IPS-18c (cell line): Measurements from ENCODE around the gene ATAD3B.
"Not testable (repeated sequence)": the region's sequence is repeated elsewhere in the genome, so short reads cannot be mapped to it uniquely, and the experiment has no call there.

Experiments used
- H3K4me3 ChIP-seq: 2 replicates; pipeline ENCODE4 v1.7.0; 2013; ENCODE audit warnings: low read depth, mild to moderate bottlenecking, low read length, moderate library complexity; ENCODE audit not compliant: insufficient read depth
- H3K9me3 ChIP-seq: one replicate; pipeline ENCODE4 v1.6.1; 2013; ENCODE audit warnings: mild to moderate bottlenecking, low read length, moderate library complexity; ENCODE audit not compliant: control insufficient read depth, insufficient read depth

ATAD3B gene, protein sequence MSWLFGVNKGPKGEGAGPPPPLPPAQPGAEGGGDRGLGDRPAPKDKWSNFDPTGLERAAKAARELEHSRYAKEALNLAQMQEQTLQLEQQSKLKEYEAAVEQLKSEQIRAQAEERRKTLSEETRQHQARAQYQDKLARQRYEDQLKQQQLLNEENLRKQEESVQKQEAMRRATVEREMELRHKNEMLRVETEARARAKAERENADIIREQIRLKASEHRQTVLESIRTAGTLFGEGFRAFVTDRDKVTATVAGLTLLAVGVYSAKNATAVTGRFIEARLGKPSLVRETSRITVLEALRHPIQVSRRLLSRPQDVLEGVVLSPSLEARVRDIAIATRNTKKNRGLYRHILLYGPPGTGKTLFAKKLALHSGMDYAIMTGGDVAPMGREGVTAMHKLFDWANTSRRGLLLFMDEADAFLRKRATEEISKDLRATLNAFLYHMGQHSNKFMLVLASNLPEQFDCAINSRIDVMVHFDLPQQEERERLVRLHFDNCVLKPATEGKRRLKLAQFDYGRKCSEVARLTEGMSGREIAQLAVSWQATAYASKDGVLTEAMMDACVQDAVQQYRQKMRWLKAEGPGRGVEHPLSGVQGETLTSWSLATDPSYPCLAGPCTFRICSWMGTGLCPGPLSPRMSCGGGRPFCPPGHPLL

DNA sequence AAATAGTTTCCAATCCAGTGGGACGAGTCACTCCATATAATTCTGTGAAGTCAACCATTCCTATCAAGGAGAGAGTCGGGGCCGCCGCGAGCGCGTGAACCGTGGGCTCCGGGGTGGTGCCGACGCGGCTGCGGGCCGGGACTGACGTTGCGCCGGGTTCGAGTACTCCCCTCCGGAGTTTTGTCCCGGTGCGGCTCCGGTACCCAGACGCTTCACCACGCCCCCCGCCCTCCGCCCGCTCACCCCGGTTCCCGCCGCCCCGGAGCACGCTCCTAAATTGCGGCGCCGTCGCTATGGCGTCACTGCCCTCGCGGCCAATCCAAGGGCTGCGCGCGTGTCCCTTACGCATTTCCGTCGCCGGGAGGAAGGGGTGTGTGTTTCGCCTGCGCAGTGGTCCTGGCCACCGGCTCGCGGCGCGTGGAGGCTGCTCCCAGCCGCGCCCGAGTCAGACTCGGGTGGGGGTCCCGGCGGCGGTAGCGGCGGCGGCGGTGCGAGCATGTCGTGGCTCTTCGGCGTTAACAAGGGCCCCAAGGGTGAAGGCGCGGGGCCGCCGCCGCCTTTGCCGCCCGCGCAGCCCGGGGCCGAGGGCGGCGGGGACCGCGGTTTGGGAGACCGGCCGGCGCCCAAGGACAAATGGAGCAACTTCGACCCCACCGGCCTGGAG is at the start of gene ATAD3B:
ATAD3B (plus strand) TSS at position 377 of the 664 bp plus-strand sequence; CDS start at position 497, 120 bp downstream.
- H3K9me3 ChIP-seq: no peaks in the 10 kb centered on the region
- peak within 1 kb of the TSS; percentile 56 for H3K4me3 ChIP-seq

- H3K4me3 ChIP-seq: no peak overlapping the region
- no peaks in the 10 kb centered on the region for H3K9me3 ChIP-seq
These were observed 49.6 kb upstream of the ATAD3B start for GRCh38 chr1:1421907-1422464.

DNA sequence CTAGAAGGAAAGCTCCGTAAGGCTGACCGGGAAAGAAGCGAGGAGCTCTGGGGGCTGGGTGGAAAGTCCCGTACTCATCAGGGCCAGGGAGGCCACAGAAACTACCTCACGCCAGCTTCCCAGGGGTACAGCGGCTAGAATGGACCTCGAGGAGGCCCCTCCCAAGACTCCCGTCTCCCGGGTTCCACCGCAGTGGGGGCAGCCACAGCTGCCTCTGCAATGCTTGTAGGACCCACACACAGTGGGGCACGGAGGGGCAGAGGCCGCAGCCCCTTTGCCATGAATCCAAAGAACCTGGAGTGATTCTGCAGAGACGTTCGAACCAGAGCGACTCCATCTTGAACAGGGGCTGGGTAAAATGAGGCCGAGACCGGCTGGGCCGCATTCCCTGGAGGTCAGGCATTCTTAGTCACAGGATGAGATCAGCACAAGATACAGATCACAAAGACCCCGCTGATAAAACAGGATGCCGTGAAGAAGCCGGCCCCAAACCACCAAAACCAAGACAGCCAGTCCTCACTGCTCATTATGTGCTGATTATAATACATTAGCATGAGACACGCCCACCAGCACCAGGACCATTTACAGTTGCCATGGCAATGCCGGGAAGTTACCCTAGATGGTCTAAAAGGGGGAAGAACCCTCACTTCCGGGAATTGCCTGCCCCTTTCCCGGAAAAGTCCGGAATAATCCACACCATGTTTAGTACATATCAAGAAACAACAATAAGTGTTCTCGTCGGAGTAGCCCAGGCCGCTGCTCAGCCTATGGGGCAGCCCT is 48.9 kb upstream of the ATAD3B start:
- H3K9me3 ChIP-seq: no peaks in the 10 kb centered on the region
- H3K4me3 ChIP-seq: no peak overlapping the region

DNA sequence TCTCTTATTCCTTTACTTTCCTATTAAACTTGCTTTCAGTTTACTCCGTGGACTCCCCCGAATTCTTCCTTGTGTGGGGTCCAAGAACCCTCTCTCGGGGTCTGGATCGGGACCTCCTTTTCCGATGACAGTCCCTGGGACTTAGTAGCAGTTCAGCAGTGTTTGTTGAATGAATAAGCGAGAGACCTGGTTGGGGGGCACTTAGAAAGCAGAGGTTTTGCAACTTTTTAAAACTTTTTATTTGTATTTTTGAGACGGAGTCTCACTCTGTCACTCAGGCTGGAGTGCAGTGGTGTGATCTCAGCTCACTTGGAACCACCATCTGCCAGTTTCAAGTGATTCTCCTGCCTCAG is 48.3 kb upstream of the ATAD3B start:
- no peak overlapping the region for H3K4me3 ChIP-seq
- H3K9me3 ChIP-seq: no peaks in the 10 kb centered on the region

DNA sequence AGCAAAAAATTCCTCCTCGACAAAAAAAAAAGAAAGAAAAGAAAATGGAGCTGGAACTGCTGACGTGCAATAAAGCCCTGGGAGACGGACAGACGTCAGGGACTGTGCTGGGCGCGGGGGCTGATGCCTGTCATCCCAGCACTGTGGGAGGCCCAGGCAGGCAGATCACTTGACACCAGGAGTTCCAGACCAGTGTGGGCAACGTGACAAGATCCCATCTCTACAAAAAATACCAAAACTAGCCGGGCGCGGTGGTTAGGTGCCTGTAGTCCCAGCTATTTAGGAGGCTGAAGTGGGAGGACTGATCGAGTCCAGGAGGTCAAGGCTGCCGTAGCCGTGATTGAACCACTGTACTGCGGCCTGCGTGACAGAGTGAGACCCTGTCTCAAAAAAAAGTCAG is 46.9 kb upstream of the ATAD3B start:
- Histone ChIP-seq H3K9me3 (no peaks in the 10 kb centered on the region), H3K4me3 (no peak overlapping the region)

DNA sequence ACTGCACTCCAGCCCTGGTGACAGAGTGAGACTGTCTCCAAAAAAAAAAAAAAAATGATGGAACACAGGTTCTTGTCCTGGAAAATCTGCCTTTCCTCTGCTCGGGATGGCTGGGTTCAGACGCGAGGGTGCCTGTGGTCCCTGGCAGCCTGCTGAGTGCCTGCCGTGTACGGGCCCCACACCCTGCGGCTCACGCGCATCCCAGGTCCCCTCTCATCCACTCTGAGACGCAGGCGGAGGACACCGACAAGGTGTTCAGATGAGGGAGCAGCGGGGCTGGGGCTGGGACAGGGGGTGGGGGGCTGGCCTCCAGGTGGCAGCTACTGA is 46.2 kb upstream of the ATAD3B start:
- Histone ChIP-seq H3K9me3 (no peaks in the 10 kb centered on the region), H3K4me3 (no peak overlapping the region)

- Histone ChIP-seq H3K4me3 (no peak overlapping the region), H3K9me3 (no peaks in the 10 kb centered on the region)
These were observed 45.6 kb upstream of the ATAD3B start for GRCh38 chr1:1425753-1426495.

DNA sequence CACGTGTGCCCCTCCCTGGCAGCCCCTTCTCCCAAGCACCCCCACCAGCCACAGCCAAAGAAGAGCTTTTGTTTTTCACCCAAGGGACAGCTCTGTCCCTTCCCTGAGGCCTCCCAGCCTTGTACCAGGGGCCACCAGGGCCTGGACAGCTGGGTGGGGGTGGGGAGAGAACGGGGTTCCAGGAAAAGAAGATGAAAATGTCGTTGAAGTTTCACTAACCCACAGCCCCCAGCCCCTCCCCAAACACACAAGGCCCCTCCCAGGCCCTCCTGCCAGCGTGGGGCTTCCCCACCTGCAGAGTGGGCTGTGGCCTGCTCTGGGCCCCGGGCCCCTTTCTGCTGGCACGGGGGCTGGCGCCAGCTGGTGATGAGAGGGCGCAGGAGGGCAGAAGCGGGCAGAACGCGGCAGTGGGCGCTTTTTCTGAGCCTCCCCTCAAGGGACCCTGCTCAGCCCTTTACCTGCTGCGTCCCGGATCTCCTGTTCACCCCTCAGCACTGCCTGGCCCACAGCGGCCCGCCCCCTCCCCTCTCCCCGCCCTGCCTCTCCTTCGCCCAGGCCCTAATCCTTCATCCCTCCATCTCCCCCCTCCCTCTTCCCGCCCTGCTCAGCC is 45.0 kb upstream of the ATAD3B start:
- Histone ChIP-seq H3K9me3 (no peaks in the 10 kb centered on the region), H3K4me3 (no peak overlapping the region; the same call in 1 of the 2 replicates)

DNA sequence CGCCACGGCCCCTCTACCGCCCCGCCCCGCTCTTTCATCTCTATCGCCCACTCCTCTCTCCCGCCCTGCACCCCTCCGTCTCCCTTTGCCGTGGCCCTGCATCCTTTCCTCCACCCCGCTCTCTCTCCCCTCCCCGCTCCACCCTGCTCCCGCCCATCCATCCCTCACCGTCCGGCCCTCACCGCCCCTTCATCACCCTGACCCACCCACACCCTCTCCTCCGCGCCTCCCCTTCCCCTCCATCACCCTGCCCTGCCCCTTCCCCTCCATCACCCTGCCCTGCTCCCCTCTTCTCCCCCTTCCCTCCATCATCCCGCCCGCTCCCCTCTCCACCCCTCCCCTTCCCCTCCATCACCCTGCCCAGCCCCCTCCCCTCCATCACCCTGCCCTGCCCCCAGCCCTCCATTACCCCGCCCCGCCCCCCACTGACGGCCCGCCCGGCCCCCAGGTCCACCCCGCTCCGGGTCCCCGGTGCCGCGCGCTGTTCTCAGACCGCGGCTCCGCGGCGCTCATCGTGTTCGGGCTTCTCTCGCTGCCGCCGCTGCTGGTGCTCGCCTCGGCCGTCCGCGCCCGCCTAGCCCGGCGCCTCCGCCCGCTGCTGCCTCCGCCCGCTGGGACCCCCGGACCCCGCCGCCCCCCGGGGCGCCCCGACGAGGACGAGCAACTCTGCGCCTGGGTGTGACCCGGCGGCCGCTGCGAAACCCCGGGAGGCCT is 44.3 kb upstream of the ATAD3B start:
- no peaks in the 10 kb centered on the region for H3K9me3 ChIP-seq
- H3K4me3 ChIP-seq: peak overlapping the region; percentile 41; the same call in 1 of the 2 replicates

DNA sequence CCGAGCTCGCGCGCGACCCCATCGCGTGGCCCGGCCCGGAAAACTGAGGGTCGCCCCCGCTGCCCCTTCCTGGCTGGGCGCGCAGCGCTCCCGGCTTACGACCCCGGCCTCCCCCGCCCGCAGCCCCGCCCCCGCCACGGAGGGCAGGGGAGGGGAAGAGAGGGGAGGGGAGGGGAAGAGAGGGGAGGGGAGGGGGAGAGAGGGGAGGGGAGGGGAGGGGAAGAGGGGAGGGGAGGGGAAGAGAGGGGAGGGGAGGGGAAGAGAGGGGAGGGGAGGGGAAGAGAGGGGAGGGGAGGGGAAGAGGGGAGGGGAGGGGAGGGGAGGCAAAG is 43.8 kb upstream of the ATAD3B start:
- H3K4me3 ChIP-seq: peak overlapping the region; percentile 41; the same call in 1 of the 2 replicates
- no peaks in the 10 kb centered on the region for H3K9me3 ChIP-seq

DNA sequence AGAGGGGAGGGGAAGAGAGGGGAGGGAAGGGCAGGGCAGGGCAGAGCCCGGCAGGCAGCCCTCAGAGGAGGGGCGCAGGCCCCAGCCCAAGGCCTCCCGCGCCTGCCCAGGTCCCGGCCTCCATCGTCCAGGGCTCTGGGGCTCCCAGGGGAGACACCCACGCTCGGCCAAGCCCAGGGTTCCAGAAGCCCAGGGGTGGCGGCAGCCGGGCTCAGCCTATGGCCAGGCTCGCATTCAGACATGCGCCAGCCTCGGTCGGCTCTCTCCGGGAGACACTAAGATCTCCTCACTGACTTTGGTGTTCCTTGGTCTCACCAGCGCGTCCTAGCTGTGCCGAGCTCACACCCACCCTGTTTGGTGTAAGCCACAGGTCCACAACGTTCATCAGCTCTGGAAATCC is 43.4 kb upstream of the ATAD3B start:
- H3K9me3 ChIP-seq: no peaks in the 10 kb centered on the region
- H3K4me3 ChIP-seq: no peak overlapping the region

DNA sequence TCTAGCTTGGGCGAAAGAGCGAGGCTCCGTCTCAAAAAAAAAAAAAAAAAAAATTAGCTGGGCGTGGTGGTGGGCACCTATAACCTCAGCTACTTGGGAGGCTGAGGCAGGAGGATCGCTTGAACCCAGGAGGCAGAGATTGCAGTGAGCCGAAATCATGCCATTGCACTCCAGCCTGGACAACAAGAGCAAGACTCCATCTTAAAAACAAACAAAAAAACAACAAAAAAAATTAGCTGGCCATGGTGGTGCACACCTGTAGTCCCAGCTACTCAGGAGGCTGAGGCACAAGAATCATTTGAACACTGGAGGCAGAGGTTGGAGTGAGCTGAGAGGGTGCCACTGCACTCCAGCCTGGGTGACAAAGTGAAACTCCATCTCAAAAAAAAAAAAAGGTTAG is 42.6 kb upstream of the ATAD3B start:
- H3K9me3 ChIP-seq, H3K4me3 ChIP-seq: not testable (repeated sequence)

- no peak overlapping the region for H3K4me3 ChIP-seq
- H3K9me3 ChIP-seq: no peaks in the 10 kb centered on the region
These were observed 41.9 kb upstream of the ATAD3B start for GRCh38 chr1:1429671-1430073.

DNA sequence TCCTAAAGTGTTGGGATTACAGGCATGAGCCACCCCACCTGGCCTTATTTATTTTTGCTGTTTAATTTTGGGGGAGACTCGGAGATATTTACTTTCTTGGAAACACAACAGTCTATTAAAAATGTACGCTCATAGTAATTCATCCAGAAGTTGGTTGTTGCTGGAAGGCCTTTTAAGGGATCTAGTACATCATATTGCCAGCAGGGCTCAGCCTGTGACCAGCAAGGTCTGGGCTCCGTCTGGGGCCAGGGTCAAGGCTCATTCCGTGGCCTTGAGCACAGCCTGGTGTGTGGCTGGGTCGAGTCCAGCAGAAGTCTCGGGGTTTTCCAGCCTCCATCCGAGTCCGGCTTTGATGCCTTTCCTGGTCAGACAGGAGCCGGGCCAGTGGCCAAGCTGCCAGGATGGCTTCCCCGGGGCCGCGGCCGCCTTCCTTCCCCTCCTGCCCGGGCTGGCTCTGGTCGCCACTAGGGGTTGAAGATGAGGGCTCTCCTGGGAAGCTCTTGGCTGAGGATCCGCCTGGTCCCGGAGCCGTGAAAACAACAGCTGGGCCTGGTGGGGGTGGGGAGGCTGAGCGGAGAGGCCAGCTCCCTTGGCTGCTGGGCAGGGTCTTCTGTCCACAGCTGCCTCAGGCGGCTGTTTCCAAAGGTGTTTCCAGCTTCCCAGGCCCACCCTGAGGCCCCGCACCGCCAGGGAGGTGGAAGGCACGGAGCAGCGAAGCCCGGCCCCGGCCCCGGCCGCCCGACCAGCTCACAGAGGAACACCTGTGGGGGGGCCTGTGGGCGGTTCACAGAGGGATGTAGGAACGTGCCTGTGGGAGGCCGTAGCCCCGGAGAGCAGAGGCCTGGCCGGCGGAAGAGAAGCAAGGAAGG is 41.2 kb upstream of the ATAD3B start:
- Histone ChIP-seq H3K4me3 (no peak overlapping the region), H3K9me3 (no peaks in the 10 kb centered on the region)
